B cell (primary cell): Measurements from ENCODE around the gene SMURF1.

Source experiments
- EZH2 ChIP-seq: IDR thresholded peaks from 2 replicates; pipeline ENCODE4 v1.6.1; 2012; ENCODE audit warnings: borderline replicate concordance, low read depth, mild to moderate bottlenecking, moderate library complexity, low read length; ENCODE audit not compliant: insufficient read depth, poor library complexity, severe bottlenecking
- TF ChIP-seq, protein P1 (sequence below): fragments of 200-600 bp; IDR thresholded peaks from one replicate; pipeline ENCODE4 v1.8.0; 2022; ENCODE audit warnings: antibody characterized with exemption, mild to moderate bottlenecking

- TF ChIP-seq EZH2: no peak
- TF ChIP-seq, protein P1, sequence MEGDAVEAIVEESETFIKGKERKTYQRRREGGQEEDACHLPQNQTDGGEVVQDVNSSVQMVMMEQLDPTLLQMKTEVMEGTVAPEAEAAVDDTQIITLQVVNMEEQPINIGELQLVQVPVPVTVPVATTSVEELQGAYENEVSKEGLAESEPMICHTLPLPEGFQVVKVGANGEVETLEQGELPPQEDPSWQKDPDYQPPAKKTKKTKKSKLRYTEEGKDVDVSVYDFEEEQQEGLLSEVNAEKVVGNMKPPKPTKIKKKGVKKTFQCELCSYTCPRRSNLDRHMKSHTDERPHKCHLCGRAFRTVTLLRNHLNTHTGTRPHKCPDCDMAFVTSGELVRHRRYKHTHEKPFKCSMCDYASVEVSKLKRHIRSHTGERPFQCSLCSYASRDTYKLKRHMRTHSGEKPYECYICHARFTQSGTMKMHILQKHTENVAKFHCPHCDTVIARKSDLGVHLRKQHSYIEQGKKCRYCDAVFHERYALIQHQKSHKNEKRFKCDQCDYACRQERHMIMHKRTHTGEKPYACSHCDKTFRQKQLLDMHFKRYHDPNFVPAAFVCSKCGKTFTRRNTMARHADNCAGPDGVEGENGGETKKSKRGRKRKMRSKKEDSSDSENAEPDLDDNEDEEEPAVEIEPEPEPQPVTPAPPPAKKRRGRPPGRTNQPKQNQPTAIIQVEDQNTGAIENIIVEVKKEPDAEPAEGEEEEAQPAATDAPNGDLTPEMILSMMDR: no peak
These were observed 1.8 kb downstream of the SMURF1 start for GRCh38 chr7:99141841-99142726.
